Activated T-cell treated with anti-CD3 and anti-CD28 coated beads, Interleukin-2, amount 50 U/mL, for 72 hours (primary cell): Measurements from ENCODE around the gene HSPA6. TPM values are rescaled to one million over a fixed set of nuclear protein-coding genes. Genes with fewer than 3 reads are reported as not detected.

ENCODE experiments used
- total RNA-seq, 2 donors: library from RNA; stranded (reverse); gene quantifications; one replicate each; pipeline ENCODE4 v1.2.3, GENCODE V29; 2022

Gene HSPA6
- total RNA-seq, 2 donors from 2014 or later: 0.24 to 0.53 TPM

Other genes starting within 250 kb of the HSPA6 start
- gene MPZ, start 214.6 kb upstream of the HSPA6 start, total RNA-seq: 1 to 10 TPM; 5.5 to 8.5 TPM
- 100 to 1,000 TPM; 140 to 141 TPM for gene SDHC, start 210.2 kb upstream of the HSPA6 start, total RNA-seq
- under 1 TPM in 1 of 2 donors, not detected in 1; 0.76 TPM for gene CFAP126, start 156.7 kb upstream of the HSPA6 start, total RNA-seq
- under 1 TPM; 0.43 to 0.88 TPM for gene FCGR2A, start 19.1 kb upstream of the HSPA6 start, total RNA-seq
- 1 to 10 TPM in 1 of 2 donors, under 1 TPM in 1; 0.38 to 1.5 TPM for gene FCGR3A, start 25.3 kb downstream of the HSPA6 start, total RNA-seq
- gene FCGR3B, start 106.6 kb downstream of the HSPA6 start, total RNA-seq: under 1 TPM in 1 of 2 donors, not detected in 1; 0.30 TPM
- gene FCGR2B, start 138.6 kb downstream of the HSPA6 start, total RNA-seq: not detected
- under 1 TPM in 1 of 2 donors, not detected in 1; 0.30 TPM for gene FCRLA, start 182.7 kb downstream of the HSPA6 start, total RNA-seq
- gene FCRLB, start 197.0 kb downstream of the HSPA6 start, total RNA-seq: 1 to 10 TPM in 1 of 2 donors, under 1 TPM in 1; 0.43 to 1.2 TPM
- gene DUSP12, start 225.2 kb downstream of the HSPA6 start, total RNA-seq: 10 to 100 TPM; 33.0 to 41.1 TPM
- 10 to 100 TPM; 23.7 to 28.4 TPM for gene ATF6, start 241.8 kb downstream of the HSPA6 start, total RNA-seq